Activated naive CD8-positive, alpha-beta T cell treated with anti-CD3 and anti-CD28 coated beads, Interleukin-2, amount 50 U/mL, for 24 hours (primary cell): Measurements from ENCODE around the gene ARHGAP24.

Experiments
- ATAC-seq: fragments of 150-1000 bp; cut with Tn5 transposase; one replicate; pipeline ENCODE4 v1.10.0; 2021
- DNase-seq: peaks from one replicate; pipeline ENCODE4 v3.0.0; 2021
- H3K27ac Mint-ChIP-seq: one replicate; pipeline ENCODE4 v1.8.0; 2021; ENCODE audit warnings: mild to moderate bottlenecking, mixed read lengths
- H3K27me3 Mint-ChIP-seq: one replicate; pipeline ENCODE4 v1.8.0; 2021; ENCODE audit warnings: mixed read lengths
- H3K36me3 Mint-ChIP-seq: one replicate; pipeline ENCODE4 v1.8.0; 2021; ENCODE audit warnings: low read depth, mixed read lengths
- H3K4me1 Mint-ChIP-seq: one replicate; pipeline ENCODE4 v1.8.0; 2021; ENCODE audit warnings: mixed read lengths
- H3K4me3 Mint-ChIP-seq: one replicate; pipeline ENCODE4 v1.8.0; 2021; ENCODE audit warnings: mild to moderate bottlenecking, moderate library complexity, mixed read lengths
- H3K9me3 Mint-ChIP-seq: one replicate; pipeline ENCODE4 v1.8.0; 2021; ENCODE audit warnings: mixed read lengths

Gene ARHGAP24

DNA sequence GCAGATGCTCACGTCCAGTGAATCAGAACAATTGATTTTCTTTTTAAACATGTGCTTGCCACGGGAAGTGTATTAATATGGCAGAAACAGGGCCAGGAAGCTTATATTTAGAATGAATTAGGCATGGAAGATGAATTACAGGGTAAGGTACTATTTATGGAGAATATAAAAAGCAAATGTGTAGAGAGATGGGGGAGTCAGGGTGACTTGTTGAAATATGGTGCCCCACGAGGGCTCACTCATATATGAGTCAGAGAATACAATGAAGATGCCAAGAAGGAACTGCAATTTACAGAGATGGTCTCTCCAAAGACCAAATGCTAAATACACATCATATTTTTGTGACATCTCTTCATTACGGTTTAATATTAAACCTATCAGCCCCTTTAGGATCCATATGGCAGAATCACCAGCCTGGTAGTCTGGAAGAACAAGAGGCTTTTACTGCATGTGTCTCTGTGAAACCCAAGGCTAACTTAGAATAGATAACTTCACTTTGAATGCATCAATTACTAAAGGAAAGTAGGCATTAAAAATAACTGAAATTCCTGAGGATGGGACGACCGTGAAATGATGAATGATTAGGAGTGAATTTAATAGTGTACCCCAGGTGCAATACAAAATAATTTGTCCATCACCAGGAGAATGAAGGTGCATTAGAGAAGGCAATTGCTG lies 385.3 kb downstream of the ARHGAP24 start:
- DNase-seq (no peak), ATAC-seq (no peak)
- Mint-ChIP-seq H3K4me3 (no peak overlapping the region), H3K4me1 (no peaks in the 10 kb centered on the region), H3K27me3 (no peaks in the 10 kb centered on the region), H3K36me3 (no peaks in the 10 kb centered on the region), H3K9me3 (peaks cover under 1% of the 10 kb centered on the region), H3K27ac (no peak overlapping the region)

- no peaks in the 10 kb centered on the region for H3K4me1 Mint-ChIP-seq
- no peaks in the 10 kb centered on the region for H3K36me3 Mint-ChIP-seq
- no peak for DNase-seq
- no peak overlapping the region for H3K27ac Mint-ChIP-seq
- no peak for ATAC-seq
- no peak overlapping the region for H3K4me3 Mint-ChIP-seq
- H3K27me3 Mint-ChIP-seq, result no peaks in the 10 kb centered on the region
- no peaks in the 10 kb centered on the region for H3K9me3 Mint-ChIP-seq
Measured at GRCh38 chr4:85861064-85861765, 386.3 kb downstream of the ARHGAP24 start.

- ATAC-seq, result no peak
- no peaks in the 10 kb centered on the region for H3K27me3 Mint-ChIP-seq
- no peaks in the 10 kb centered on the region for H3K36me3 Mint-ChIP-seq
- no peaks in the 10 kb centered on the region for H3K4me1 Mint-ChIP-seq
- H3K4me3 Mint-ChIP-seq, result no peak overlapping the region
- no peak for DNase-seq
- H3K9me3 Mint-ChIP-seq, result no peaks in the 10 kb centered on the region
- H3K27ac Mint-ChIP-seq, result no peak overlapping the region
Measured at GRCh38 chr4:85862896-85863295, 387.9 kb downstream of the ARHGAP24 start.

- no peak overlapping the region for H3K27ac Mint-ChIP-seq
- H3K9me3 Mint-ChIP-seq, result no peaks in the 10 kb centered on the region
- no peaks in the 10 kb centered on the region for H3K27me3 Mint-ChIP-seq
- H3K4me1 Mint-ChIP-seq, result no peaks in the 10 kb centered on the region
- no peak overlapping the region for H3K4me3 Mint-ChIP-seq
- DNase-seq, result no peak
- ATAC-seq, result no peak
- no peaks in the 10 kb centered on the region for H3K36me3 Mint-ChIP-seq
Measured at GRCh38 chr4:85864259-85865205, 389.6 kb downstream of the ARHGAP24 start.

GRCh38 chr4:85865256-85865655 lies 390.3 kb downstream of the ARHGAP24 start:
- Mint-ChIP-seq H3K4me3 (no peak overlapping the region), H3K36me3 (no peaks in the 10 kb centered on the region), H3K27ac (no peak overlapping the region), H3K9me3 (no peaks in the 10 kb centered on the region), H3K27me3 (no peaks in the 10 kb centered on the region), H3K4me1 (no peaks in the 10 kb centered on the region)
- ATAC-seq (no peak), DNase-seq (no peak)

DNA sequence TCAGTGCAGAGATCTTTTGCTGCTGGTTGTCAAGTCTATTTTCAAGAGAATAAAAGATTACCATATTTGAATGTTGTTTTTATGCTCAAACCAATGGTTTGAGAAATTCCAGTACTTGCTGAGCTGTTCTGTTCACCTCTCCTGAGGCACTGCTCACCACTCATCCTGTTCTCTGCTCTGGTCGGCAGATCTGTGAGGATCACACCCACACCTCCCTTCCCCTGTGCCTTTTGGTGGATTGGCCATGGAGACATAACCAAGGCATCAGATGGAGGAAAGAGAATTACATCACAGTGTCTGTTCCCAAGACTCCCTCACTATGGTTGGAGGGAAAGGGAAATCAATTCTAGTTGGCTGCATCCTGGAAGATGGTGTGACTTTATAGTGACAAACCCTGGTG lies 391.6 kb downstream of the ARHGAP24 start:
- Mint-ChIP-seq H3K27ac (no peak overlapping the region), H3K4me3 (no peak overlapping the region), H3K27me3 (no peaks in the 10 kb centered on the region), H3K36me3 (no peaks in the 10 kb centered on the region), H3K9me3 (no peaks in the 10 kb centered on the region), H3K4me1 (no peaks in the 10 kb centered on the region)
- ATAC-seq (no peak), DNase-seq (no peak)

GRCh38 chr4:85867271-85867670 lies 392.3 kb downstream of the ARHGAP24 start:
- DNase-seq, result no peak
- no peaks in the 10 kb centered on the region for H3K27me3 Mint-ChIP-seq
- no peaks in the 10 kb centered on the region for H3K36me3 Mint-ChIP-seq
- no peak overlapping the region for H3K4me3 Mint-ChIP-seq
- no peak for ATAC-seq
- H3K27ac Mint-ChIP-seq, result no peak overlapping the region
- no peaks in the 10 kb centered on the region for H3K4me1 Mint-ChIP-seq
- no peaks in the 10 kb centered on the region for H3K9me3 Mint-ChIP-seq

GRCh38 chr4:85869181-85869580 lies 394.2 kb downstream of the ARHGAP24 start:
- no peak overlapping the region for H3K27ac Mint-ChIP-seq
- H3K4me1 Mint-ChIP-seq, result no peaks in the 10 kb centered on the region

DNA sequence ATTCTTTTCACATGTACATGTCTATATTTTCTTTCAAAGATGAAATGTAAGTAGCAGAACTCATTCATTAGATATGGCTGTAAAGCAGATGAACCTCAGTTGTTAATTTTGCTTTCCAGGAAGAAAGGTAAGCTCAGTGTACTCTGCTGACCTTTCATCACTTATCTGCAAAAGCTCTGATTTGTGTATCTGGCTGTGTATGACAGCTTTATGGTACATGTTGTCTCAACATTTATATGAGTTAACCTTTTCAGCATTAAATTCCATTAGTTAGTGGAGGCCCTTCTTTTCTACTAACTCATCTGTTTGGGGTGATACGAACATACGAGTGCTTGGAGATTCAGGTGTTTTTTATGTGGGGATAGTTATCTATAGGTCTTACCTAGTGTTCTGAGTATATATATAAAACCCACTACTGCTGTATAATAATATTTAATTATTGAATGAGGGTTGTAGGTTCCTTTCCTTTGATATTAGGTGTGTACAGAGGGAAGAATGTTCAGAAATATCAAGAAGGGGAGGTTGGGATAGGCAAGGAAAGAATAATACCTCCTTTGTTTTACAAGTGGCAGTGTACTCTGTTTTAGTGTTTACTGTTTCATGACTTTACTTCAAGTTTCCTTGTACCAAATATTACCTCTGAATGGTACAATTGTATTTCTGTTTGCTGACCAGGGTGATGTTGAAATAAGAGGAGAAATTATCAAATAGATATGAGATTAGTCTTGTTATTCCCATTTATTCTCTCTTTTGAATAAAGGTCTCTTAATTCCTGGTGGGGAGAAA lies 395.5 kb downstream of the ARHGAP24 start:
- Mint-ChIP-seq H3K4me1 (no peaks in the 10 kb centered on the region), H3K27ac (no peak overlapping the region), H3K9me3 (no peaks in the 10 kb centered on the region), H3K36me3 (no peaks in the 10 kb centered on the region), H3K4me3 (no peak overlapping the region), H3K27me3 (no peaks in the 10 kb centered on the region)
- DNase-seq (no peak), ATAC-seq (no peak)

More at GRCh38 chr4:85869181-85869580, 394.2 kb downstream of the ARHGAP24 start:
- Mint-ChIP-seq H3K36me3 (no peaks in the 10 kb centered on the region), H3K27me3 (no peaks in the 10 kb centered on the region), H3K9me3 (no peaks in the 10 kb centered on the region), H3K4me3 (no peak overlapping the region)
- no peak for ATAC-seq
- DNase-seq, result no peak

GRCh38 chr4:85873566-85873965 lies 398.6 kb downstream of the ARHGAP24 start:
- Mint-ChIP-seq H3K4me3 (no peak overlapping the region), H3K9me3 (no peaks in the 10 kb centered on the region), H3K27me3 (no peaks in the 10 kb centered on the region), H3K4me1 (no peaks in the 10 kb centered on the region), H3K27ac (no peak overlapping the region), H3K36me3 (no peaks in the 10 kb centered on the region)
- DNase-seq, result no peak
- no peak for ATAC-seq

GRCh38 chr4:85879518-85879917 lies 404.6 kb downstream of the ARHGAP24 start:
- no peaks in the 10 kb centered on the region for H3K36me3 Mint-ChIP-seq
- no peaks in the 10 kb centered on the region for H3K27me3 Mint-ChIP-seq
- DNase-seq (no peak), ATAC-seq (no peak)
- no peak overlapping the region for H3K27ac Mint-ChIP-seq
- no peaks in the 10 kb centered on the region for H3K9me3 Mint-ChIP-seq
- no peak overlapping the region for H3K4me3 Mint-ChIP-seq
- no peaks in the 10 kb centered on the region for H3K4me1 Mint-ChIP-seq

GRCh38 chr4:85883180-85883579 lies 408.2 kb downstream of the ARHGAP24 start:
- DNase-seq, result no peak
- Mint-ChIP-seq H3K4me1 (no peaks in the 10 kb centered on the region), H3K27ac (no peak overlapping the region), H3K4me3 (no peak overlapping the region), H3K27me3 (no peaks in the 10 kb centered on the region), H3K36me3 (no peaks in the 10 kb centered on the region), H3K9me3 (no peaks in the 10 kb centered on the region)
- no peak for ATAC-seq

DNA sequence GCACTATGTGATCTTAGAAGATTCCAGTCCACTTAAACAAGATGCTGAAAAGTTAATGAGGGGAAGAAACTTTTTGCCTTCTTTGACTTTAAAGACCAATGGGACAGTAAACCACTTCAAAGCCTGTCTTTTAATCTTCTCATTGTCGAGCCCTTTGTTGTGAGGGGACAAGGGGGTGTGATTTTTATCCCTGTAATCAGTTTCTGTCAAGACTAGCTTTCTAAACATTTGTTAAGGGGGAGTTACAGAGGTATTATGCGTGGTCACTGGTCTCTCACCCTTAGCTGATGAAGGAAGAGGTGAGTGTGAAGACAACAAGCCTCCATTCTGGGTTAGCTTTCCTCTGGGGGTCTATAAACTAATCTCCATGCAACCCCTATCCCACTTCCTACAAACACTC lies 409.3 kb downstream of the ARHGAP24 start:
- Mint-ChIP-seq H3K4me3 (no peak overlapping the region), H3K27me3 (no peaks in the 10 kb centered on the region), H3K4me1 (no peaks in the 10 kb centered on the region), H3K9me3 (no peaks in the 10 kb centered on the region), H3K36me3 (no peaks in the 10 kb centered on the region), H3K27ac (no peak overlapping the region)
- ATAC-seq, result no peak
- no peak for DNase-seq

DNA sequence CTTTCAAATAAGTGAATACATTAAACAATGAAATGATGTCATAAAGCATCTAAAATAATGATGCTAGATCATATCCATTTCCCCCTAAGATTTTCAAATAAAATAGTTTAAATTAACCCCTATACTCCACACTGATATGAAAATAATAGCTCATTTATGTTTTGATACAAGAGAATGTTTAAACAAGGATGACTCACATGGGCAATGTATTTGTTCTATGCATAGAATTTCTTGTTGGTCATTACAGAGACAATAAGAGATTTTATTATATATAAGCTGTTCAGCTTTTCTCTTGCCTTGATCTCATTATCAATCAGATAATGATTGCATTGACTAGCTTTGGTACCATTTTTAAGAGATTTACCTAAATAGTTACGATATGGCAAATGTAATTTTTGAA lies 411.7 kb downstream of the ARHGAP24 start:
- no peak for DNase-seq
- no peaks in the 10 kb centered on the region for H3K36me3 Mint-ChIP-seq
- H3K4me3 Mint-ChIP-seq, result no peak overlapping the region
- H3K9me3 Mint-ChIP-seq, result no peaks in the 10 kb centered on the region
- H3K27ac Mint-ChIP-seq, result no peak overlapping the region
- no peaks in the 10 kb centered on the region for H3K4me1 Mint-ChIP-seq
- H3K27me3 Mint-ChIP-seq, result no peaks in the 10 kb centered on the region
- no peak for ATAC-seq
